Measurements from ENCODE around the gene ASB16.
"Not testable (repeated sequence)": the region's sequence is repeated elsewhere in the genome, so short reads cannot be mapped to it uniquely, and the experiment has no call there.

The ASB16 gene

DNA sequence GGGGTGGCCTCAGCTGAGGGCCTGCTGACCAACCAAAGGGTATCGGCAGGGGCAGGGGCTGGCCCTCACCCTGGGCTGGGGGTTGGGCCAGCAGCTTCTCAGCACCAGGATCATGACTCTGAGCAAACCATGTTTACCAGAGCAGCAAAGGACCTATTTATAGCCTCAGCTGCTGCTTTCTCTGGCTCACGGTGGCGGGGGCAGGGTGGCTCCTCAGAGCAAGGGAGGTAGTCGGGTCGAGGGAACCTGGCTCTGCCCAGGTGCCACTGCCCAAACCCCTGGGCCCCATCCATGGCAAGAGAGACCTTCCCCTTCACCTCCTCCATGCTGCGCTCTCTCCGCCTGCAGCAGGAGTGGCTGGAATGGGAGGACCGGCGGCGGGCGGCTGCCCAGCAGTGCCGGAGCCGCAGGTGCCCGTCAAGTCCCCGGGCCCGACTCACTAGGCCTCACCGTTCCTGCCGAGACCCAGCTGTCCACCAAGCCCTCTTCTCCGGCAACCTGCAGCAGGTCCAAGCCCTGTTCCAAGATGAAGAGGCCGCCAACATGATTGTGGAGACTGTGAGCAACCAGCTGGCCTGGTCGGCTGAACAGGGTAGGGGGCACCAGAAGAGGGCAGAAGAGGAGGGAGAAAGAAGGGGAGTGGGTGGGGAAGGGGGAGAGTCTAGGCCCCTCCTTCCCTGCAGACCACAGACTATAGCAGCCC, at the start of gene ASB16:
ASB16 (plus strand) TSS at position 206 of the 703 bp plus-strand sequence; CDS start at position 292, 86 bp downstream.
- DNase-seq: no peak

DNA sequence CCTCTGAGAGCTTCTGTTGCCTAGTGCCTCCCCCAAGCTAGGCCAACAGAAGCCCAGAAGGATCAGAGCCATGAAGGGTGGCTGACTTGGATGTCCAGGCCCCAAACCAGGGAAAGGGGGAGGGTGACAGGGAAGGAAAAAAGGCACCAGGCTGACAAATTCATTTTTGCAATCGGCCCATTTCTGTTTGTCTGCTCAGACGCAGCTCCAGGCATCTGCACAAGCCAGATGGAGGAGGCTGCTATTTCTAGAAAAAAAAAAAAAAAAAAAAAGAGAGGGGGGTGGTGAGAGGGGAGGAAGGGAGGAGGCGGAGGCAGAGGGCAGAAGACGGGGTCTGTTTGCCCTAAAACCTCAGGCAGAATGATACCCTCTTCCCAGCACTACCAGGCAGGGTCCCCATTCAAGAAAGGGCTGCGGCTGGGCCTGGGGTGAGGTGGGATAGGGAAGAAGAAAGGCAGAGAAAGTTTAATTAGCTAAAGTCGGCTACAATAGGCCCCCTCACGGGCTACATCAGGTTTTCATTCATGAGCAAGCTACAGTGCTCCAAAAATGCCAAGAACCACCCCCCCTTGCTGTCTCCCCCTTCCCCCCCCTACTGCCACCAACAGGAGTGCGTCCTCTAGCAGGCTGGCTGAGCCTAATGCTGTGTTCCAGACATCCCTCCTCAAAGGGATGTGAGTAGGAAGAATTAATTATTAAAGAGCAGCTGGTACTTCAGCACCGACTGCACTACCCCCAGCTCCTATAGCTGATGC, 49.5 kb upstream of the ASB16 start:
- no peak for DNase-seq

GRCh38 chr17:44121997-44122815, 48.3 kb upstream of the ASB16 start:
- no peak for DNase-seq

- DNase-seq: peak; percentile 29
Observed at GRCh38 chr17:44122816-44123355, 47.6 kb upstream of the ASB16 start.

GRCh38 chr17:44123356-44124117, 47.0 kb upstream of the ASB16 start, which contains the start of gene HDAC5:
Gene HDAC5, minus strand, starts transcription at chr17:44123641. Its CDS starts 6,126 bp downstream, at chr17:44117515.
- DNase-seq: peak; percentile 97

DNA sequence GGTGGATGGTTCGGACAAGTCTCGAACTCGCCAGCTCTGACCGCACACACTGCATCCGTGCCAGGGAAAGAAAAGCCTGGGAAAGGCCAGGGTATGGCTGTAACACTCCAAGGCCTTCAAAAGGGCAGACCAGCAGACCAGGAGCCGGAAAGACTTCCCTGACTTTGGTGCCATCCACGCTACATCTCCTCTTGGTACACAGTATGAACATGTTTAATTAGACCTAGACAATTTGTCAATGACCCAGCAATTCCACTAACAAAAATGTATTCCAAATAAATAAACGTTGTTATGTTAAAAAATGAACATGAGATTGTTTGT, 46.4 kb upstream of the ASB16 start:
- no peak for DNase-seq

- DNase-seq: no peak
Observed at GRCh38 chr17:44128383-44128782, 42.1 kb upstream of the ASB16 start.

DNA sequence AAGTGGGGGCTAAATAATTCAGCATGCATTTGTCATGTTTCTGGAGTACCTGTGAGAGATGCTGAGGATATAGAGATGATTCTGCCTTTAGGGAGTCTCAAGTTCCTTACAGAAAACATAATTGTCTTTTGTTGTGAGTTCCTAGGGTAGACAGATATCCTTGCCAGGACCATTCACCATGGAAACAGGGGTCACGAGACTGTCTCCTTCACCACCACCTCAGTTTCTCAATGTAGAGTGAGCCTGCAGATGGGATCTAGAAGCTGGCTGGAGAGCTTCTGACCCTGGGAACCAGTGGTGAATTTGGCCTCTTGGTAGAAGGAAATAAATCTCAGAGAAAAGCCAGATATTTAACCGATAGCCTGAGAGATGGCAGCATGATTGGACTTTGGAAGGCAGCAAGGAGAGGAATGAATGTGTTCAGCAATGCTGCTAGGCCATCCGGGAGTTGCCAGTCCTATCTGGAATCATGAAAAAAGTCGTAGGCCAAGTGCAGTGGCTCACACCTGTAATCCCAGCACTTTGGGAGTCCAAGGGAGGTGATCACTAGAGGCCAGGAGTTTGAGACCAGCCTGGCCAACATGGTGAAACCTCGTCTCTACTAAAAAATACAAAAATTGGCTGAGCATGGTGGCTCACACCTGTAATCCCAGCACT, 39.7 kb upstream of the ASB16 start:
- no peak for DNase-seq

GRCh38 chr17:44131372-44131771, 39.1 kb upstream of the ASB16 start:
- DNase-seq: not testable (repeated sequence)

DNA sequence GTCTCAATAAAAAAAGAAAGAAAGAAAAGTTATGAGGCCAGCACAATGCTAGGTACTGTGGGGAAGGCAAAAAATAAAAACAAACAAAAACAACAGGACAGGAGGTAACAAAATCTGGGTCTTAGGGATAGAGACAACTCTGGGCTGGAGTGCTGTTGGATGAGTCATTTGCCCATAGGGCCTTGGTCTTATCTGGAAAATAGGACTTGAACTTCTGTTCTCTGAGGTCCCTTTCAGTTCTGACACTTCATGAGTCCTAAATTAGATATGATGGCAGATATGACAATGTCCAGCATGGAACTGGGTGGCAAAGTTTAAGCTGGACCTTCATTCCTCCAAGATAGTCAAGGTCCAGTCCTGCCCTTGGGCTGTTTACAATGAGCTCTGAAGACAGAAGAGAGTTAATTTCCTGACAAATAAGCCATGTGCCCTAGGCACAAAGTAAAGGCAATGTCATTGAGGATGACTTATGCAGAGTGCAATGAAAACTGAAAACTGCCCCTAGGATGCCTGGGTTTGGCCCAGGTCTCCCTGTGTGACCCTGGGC, 38.2 kb upstream of the ASB16 start:
- no peak for DNase-seq

GRCh38 chr17:44133918-44134476, 36.5 kb upstream of the ASB16 start:
- no peak for DNase-seq

GRCh38 chr17:44134752-44135568, 35.5 kb upstream of the ASB16 start:
- no peak for DNase-seq

- peak; percentile 75 for DNase-seq
Observed at GRCh38 chr17:44137891-44138709, 32.4 kb upstream of the ASB16 start.

GRCh38 chr17:44143921-44144320, 26.6 kb upstream of the ASB16 start:
- DNase-seq: not testable (repeated sequence)

DNA sequence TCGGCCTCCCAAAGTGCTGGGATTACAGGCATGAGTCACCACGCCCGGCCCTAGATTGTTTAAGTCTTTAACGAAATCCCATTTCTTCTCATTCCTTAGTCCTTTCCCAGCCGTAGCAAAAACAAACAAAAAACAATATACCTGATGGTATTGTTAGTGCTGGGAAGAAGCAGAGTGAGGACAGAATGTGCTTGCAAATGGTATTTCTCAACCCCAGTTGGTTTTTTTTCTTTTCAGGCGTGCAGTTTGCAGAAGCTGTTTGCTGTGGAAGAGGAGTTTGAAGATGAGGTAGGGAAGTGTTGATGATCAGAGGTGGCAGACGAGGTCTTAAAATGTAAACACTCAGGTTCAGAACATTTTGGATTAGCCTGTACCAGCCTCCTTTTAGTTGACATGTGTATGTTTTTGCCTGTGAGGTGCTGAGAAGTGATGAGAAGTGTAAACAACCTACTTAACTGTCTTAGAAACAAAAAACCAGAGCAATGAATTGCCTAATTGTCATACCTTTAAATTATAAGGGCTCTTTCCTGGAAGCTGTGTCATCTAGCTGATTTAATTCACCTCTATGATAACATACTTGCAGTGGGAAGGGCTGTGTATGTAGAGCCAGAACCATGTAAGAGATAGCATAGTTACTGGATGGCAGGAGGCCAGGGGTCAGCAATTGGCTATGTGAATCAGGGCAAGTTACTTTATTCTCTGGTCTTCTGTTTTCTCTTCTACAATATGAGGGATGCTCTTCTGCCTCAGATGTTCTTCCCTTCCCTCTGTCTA, 25.4 kb upstream of the ASB16 start:
- DNase-seq: no peak

DNA sequence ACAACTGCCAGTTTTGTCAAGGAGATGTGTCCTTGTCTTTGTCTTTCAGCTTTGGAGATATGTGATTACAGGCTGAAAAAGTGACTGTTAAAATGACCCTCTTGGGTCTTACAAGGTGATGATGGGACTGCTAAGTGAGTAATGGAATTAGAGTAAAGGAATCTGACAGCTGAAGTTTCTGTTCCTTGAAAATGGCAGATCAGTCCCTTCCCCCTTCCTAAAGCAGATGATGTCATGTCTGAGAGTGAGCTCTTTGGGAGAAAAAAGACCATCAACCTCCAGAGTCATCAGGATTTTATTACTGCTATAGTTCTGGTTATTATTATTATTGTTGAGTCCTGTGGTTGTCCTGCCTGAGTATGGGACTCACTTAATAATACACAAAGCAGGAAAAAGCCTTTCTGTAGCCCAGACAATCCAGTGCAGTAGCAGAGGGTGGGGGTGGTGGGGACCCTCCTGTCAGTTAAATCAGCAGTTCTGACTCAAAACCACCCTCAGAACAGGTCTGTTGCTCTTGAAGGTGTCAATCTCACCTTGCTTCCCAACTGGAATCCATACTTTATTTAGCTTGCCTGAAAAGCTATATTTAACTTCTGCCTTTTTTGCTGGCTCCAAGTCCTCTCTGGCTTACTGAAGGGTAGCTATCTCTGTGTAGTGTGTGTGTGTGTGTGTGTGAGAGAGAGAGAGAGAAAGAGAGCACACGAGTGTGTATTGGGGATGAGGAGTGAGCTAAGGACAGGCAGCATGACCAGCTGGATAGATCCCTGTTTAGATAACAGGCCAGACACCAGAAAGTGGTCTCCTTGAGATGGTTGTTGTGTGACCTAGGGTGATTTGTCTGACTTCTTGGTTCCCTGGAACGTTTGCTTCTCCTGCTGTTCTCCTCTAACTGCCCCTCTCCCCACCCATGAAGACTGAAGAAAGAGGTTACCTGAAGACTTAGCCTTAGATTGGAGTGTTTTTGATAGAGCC, 23.8 kb upstream of the ASB16 start:
- no peak for DNase-seq

DNA sequence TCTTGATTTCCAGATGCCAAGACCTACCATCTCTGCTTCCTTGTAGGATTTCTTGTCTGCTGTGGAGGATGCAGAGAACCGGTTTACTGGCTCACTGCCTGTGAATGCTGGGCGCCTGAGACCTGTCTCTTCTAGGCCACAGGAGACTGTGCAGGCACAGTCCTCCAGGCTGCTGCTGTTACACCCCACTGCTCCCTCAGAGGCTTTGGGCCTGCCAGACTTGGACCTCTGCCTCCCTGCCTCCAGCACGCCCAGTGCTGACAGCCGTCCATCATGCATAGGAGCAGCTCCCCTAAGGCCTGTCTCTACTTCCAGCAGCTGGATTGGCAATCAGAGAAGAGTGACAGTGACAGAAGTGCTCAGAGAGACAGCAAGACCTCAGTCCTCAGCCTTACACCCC, 22.7 kb upstream of the ASB16 start:
- no peak for DNase-seq

Data from stimulated activated CD4-positive, alpha-beta T cell treated with anti-CD3 and anti-CD28 coated beads, Interleukin-4, amount 100 ng/mL, for 1 hour (primary cell).